HG02938 (cell line): ENCODE data around the gene DDT.
"Not testable (repeated sequence)": the region's sequence is repeated elsewhere in the genome, so short reads cannot be mapped to it uniquely, and the experiment has no call there.

Source experiments
- ATAC-seq: cut with Tn5 transposase; IDR thresholded peaks from one replicate; pipeline ENCODE4 v1.9.1; 2021; ENCODE audit warnings: mild to moderate bottlenecking, moderate library complexity; ENCODE audit not compliant: unreplicated experiment

Gene DDT

DNA sequence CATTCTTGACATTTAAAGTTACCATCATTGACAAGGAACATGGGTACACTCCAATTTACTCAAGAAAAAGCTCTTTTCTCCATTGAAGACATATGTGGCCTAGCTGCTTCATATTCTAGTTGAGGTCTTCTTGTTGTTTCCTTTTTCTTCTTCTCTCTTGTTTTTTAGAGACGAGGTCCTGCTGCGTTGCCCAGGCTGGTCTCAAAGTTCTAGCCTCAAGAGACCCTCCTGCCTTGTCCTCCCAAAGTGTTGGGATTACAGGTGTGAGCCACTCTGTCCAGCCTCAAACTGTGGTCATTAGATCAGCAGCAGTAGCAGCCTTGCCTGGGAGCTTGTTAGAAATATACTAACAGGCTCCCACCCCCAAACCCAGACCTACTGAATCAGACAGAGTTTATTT lies 18.8 kb upstream of the DDT start:
- ATAC-seq, result not testable (repeated sequence)

DNA sequence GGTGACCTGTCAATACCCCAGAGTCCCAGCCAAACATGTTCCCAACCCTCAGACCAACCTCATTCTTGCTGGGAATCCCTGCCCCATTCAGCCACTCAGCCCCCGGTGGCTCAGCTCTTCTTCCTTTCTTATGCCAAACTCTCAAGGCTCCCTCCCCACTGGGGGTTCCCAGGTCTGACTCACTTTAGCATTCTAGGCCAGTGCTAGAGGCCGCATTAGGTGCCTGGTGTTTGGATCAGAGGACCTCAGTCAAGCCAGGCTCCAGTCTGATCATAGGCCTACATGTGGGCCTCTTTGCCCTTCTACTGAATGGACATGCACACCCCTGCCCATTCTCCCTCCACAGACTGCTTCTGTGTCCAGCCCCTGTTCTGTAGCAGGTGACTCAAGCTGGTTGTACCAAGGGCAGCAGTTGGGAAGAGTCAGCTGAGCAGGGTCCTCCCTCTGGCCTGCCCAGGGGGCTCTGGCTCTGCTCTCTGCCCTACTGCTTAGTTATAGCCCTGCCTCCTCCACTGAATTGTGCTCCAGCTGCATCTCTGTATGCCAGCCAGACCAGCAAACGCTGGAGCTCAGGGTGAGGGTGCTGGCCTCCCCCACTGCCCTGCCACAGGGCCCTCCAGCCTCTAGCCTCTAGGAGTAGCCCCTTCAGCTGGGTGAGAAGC lies 15.5 kb upstream of the DDT start:
- not testable (repeated sequence) for ATAC-seq

GRCh38 chr22:23986538-23987178 lies 12.4 kb upstream of the DDT start:
- ATAC-seq, result not testable (repeated sequence)

GRCh38 chr22:23986089-23986488 lies 11.8 kb upstream of the DDT start:
- not testable (repeated sequence) for ATAC-seq

GRCh38 chr22:23984430-23984829 lies 10.2 kb upstream of the DDT start:
- ATAC-seq, result no peak

DNA sequence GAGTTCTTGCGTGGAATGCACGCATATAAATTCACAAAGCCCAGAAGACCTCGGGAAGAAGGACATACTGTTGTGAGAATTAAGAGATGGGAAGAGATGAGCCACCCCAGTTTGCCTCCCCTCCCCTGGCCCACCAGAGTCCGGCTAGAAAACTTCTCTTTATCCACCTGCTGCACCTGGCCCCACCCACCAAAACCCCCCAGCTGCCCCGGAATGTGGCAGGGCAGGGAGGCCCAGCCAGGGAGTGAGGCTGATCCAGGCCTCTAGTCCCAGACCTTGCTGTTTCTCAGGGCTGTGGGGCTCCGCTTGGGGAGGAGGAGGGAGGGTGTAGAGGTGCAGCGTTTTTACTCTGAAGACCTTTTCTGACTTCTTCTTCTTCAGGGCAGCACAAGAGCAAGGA lies 6.3 kb upstream of the DDT start:
- not testable (repeated sequence) for ATAC-seq

DNA sequence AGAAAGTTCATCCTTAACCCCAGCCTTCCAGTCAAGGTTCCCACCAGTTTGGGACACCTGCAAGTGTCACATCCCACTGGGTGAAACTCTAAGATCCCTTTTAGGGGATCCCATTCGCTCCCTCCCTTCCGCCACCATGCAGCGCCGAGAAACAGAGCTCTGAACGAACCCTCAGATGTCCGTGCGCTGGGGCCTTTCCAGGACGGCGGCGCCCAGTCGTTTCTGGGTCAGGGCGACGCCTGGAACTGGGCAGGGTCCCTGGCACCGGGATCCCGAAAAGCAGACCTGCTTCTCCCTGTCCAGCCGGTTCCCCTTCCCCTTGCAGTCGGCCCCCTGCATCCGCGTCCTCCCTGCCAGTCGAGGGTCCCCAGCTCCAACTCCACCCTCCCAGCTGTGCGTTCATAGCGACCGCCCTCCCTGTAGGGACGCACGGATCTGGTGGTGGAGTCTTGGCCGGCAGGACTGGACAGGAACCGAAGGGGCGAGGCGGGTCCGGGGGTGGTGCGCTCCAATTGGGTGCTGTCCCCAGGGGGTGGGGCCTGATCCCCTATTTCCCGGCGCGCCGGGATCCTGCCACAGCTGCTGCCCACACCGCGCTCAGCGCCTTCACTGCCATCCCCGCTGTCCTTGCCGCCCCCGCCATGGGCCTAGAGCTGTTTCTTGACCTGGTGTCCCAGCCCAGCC lies 5.5 kb upstream of the DDT start, which contains the start of gene GSTT2:
TSS of gene GSTT2 (plus strand) at position 578 of the 684 bp plus-strand sequence.
- not testable (repeated sequence) for ATAC-seq

GRCh38 chr22:23977304-23977703 lies 3.1 kb upstream of the DDT start:
- ATAC-seq, result not testable (repeated sequence)

DNA sequence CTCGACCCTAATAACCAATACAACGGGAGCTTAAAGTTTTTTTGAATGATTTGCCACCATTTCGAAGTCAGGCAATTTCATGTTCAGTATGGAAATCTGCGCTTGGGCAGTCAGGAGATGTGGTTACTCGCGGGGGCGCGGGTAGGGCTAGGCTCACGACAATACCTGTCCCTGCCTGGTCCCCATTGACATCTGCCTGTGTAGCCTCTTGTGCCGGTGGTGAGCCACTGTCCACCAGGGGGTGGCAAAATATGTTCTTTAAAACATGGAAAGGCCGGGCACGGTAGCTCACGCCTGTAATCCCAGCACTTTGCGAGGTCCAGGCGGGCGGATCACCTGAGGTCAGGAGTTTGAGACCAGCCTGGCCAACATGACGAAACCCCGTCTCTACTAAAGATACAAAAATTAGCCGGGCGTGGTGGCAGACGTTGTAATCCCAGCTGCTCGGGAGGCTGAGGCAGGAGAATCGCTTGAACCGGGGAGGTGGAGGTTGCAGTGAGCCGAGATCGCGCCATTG lies 653 bp upstream of the DDT start:
- peak; percentile 30 for ATAC-seq

DNA sequence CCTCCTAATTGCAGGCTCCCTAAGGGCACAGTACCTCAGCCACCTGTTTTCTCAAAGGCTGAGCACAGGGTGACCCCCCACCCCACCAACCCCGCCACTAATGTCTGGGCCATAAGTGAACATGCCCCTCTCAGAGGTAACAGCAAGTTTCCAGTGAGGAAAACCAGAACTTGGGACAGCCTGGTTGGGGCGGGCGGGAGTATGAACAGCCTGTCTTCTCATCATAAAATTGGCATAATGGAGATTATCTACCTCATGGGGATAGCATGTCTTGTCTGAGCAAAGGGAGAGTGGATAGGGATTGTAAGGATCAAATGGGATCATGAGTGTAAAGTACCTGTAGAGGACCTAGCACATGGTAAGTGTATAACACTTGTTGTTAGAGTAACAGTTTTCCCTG lies 2.3 kb downstream of the DDT start:
- ATAC-seq, result not testable (repeated sequence)

DNA sequence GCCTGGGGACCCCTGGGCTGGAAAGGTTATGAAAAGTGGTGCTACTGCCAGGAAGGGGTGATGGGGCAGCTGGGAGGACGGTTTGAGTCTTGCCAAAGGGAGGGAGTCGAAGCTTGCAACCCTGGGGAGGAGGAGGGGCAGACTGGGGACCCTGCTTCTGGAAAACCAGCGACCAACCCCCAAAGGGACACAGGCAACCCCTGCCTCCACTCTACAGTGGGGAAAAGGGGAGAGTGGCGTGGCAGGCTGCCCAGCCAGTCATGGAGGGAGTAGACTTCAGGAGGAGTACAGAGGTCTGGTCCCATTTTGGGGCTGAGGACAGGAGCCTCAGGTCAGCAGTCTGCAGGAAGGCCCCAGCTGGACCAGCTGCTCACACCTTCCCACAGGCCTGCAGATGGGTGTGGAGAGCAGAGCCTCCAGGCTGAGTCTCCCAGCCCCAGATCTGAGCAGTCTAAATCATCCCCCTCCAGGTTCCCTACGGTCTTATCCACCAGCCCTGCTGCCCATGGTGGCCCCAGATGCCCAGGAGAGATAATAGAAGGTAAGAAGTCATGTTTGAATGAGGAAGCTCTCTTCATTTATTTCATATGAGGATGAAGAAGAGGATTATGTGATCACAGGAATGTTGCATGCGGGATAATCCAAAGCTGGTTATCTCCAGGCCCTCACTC lies 3.3 kb downstream of the DDT start:
- ATAC-seq, result no peak

DNA sequence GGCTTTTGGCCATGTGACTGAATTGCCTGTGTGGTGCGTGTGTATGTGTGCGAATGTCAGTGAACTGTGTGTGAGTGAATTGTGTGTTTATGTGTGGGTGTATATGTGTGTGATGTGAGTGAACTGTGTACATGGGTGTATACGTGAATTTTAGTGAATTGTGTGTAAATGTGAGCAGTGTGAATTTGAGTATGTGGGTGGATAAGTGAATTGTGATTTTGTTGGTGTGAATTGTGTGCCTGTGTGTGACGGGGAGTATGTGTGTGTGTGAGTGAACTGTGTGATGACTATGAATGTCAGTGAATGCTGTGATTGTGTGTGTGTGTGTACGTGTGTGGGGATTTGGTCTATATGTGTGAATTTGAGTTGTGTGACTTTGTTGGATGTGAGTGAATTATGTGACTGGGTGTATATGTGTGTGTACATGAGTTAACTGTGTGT lies 4.0 kb downstream of the DDT start:
- ATAC-seq, result no peak

GRCh38 chr22:23969071-23969470 lies 5.2 kb downstream of the DDT start:
- ATAC-seq, result no peak

GRCh38 chr22:23966568-23966967 lies 7.7 kb downstream of the DDT start, which contains the start of gene DDTL:
DDTL (plus strand) TSS chr22:23966888; CDS start chr22:23966915, 27 bp downstream.
- peak; percentile 78 for ATAC-seq

- peak; percentile 34 for ATAC-seq
Measured at GRCh38 chr22:23966094-23966493, 8.1 kb downstream of the DDT start.

DNA sequence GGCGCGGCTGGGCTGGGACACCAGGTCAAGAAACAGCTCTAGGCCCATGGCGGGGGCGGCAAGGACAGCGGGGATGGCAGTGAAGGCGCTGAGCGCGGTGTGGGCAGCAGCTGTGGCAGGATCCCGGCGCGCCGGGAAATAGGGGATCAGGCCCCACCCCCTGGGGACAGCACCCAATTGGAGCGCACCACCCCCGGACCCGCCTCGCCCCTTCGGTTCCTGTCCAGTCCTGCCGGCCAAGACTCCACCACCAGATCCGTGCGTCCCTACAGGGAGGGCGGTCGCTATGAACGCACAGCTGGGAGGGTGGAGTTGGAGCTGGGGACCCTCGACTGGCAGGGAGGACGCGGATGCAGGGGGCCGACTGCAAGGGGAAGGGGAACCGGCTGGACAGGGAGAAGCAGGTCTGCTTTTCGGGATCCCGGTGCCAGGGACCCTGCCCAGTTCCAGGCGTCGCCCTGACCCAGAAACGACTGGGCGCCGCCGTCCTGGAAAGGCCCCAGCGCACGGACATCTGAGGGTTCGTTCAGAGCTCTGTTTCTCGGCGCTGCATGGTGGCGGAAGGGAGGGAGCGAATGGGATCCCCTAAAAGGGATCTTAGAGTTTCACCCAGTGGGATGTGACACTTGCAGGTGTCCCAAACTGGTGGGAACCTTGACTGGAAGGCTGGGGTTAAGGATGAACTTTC lies 13.0 kb downstream of the DDT start, which contains the start of gene GSTT2B:
TSS of gene GSTT2B (minus strand) at position 112 of the 688 bp plus-strand sequence. CDS start at position 48, 64 bp downstream.
- ATAC-seq, result not testable (repeated sequence)

DNA sequence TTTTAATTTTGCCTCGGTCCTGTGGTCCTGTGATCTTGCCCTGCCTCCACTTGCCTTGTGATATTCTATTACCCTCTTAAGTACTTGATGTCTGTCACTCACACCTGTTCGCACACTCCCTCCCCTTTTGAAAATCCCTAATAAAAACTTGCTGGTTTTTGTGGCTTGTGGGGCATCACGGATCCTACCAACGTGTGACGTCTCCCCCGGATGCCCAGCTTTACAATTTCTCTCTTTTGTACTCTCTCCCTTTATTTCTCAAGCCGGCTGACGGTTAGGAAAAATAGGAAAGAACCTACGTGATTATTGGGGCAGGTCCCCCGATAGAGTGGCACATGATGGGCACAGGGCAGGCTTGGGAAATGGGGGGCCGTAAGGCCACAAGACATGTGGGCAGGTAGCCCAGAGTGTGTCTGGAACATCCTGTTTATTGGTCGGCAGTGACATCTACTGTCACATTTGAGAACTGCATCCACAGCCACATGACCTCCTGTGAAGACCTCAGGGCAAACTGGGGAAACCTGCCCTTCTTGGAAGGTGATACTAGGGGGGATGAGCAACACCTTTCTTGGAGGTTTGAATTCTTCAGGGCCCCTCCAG lies 17.8 kb downstream of the DDT start:
- not testable (repeated sequence) for ATAC-seq

DNA sequence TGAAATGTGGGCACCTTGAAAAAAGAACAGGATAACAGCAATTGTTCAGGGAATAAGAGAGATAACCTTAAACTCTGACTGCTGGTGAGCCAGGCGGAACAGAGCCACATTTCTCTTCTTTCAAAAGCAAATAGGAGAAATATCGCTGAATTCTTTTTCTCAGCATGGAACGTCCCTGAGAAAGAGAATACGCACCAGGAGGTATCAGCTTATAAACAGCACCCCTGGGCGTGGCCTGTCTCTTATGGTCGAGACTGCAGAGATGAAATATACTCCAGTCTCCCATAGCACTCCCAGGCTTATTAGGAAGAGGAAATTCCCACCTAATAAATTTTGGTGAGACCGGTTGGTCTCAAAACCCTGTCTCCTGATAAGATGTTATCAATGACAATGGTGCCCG lies 18.4 kb downstream of the DDT start:
- not testable (repeated sequence) for ATAC-seq

DNA sequence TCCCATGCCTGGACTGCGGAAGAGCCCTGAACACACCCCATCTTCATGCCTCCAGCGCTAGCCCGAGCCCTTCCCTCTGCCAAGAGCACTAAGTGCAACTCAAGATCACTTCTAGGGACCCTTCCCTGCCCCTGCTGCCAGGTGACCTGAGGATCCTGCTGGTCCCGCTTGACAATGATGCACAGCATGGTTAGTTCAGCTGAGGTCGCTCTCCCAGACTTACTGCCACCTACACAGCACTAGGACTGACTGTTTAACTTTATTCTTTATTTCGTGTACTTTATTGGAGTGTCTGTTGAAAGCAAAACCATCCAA lies 19.3 kb downstream of the DDT start:
- ATAC-seq, result not testable (repeated sequence)
